HUES48 (cell line): Measurements from ENCODE around the gene PIK3R5.
"Not testable (repeated sequence)": the region's sequence is repeated elsewhere in the genome, so short reads cannot be mapped to it uniquely, and the experiment has no call there.

ENCODE experiments used
- H3K27ac ChIP-seq: one replicate; pipeline ENCODE4 v1.7.0; 2013; ENCODE audit warnings: low read depth, low read length, inconsistent platforms
- H3K27me3 ChIP-seq: 2 replicates; pipeline ENCODE4 v1.6.1; 2013; ENCODE audit warnings: mild to moderate bottlenecking, low read length; ENCODE audit not compliant: control insufficient read depth, insufficient read depth
- H3K36me3 ChIP-seq: 2 replicates; pipeline ENCODE4 v1.6.1; 2013; ENCODE audit warnings: low read length; ENCODE audit not compliant: control insufficient read depth, insufficient read depth
- H3K4me1 ChIP-seq: 2 replicates; pipeline ENCODE4 v1.6.1; 2013; ENCODE audit warnings: mild to moderate bottlenecking, low read length; ENCODE audit not compliant: control insufficient read depth, insufficient read depth
- H3K4me3 ChIP-seq: 2 replicates; pipeline ENCODE4 v1.5.1; 2013; ENCODE audit warnings: mild to moderate bottlenecking, low read depth, low read length
- H3K9ac ChIP-seq: 2 replicates; pipeline ENCODE4 v1.6.1; 2013; ENCODE audit warnings: mild to moderate bottlenecking, low read depth, low read length, moderate library complexity
- H3K9me3 ChIP-seq: 2 replicates; pipeline ENCODE4 v1.6.1; 2013; ENCODE audit warnings: low read length; ENCODE audit not compliant: control insufficient read depth, insufficient read depth

The PIK3R5 gene

GRCh38 chr17:9002606-9003354 is 37.3 kb upstream of the PIK3R5 start:
- no peak overlapping the region for H3K9ac ChIP-seq
- H3K4me3 ChIP-seq: peak overlapping the region; percentile 52
- H3K4me1 ChIP-seq: peaks cover 20% of the 10 kb centered on the region
- peaks cover 75% of the 10 kb centered on the region for H3K27me3 ChIP-seq
- no peak overlapping the region for H3K27ac ChIP-seq
- no peaks in the 10 kb centered on the region for H3K36me3 ChIP-seq
- no peaks in the 10 kb centered on the region for H3K9me3 ChIP-seq

DNA sequence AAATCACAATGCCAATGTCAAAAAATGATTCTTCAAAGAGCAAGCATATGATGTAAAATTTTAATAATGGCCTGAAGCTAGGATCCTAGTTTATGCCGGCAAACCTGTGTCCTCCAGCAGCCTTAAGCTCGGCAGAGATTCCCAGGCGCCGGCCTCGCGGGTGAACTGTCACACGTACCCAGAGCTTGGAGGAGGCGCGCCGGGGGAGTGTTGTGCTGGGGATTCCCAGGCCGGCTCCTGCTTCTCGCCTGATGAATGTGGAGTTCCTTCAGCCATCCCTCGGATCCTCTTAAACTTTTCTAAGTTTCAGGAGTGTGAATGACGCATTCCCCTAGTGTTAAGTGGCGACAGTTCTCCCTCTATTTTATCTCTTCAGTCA is 36.7 kb upstream of the PIK3R5 start:
- H3K9ac ChIP-seq: no peak overlapping the region
- no peaks in the 10 kb centered on the region for H3K9me3 ChIP-seq
- peak overlapping the region; percentile 52 for H3K4me3 ChIP-seq
- H3K27me3 ChIP-seq: peaks cover 69% of the 10 kb centered on the region
- H3K27ac ChIP-seq: no peak overlapping the region
- H3K36me3 ChIP-seq: no peaks in the 10 kb centered on the region
- peaks cover 20% of the 10 kb centered on the region for H3K4me1 ChIP-seq

DNA sequence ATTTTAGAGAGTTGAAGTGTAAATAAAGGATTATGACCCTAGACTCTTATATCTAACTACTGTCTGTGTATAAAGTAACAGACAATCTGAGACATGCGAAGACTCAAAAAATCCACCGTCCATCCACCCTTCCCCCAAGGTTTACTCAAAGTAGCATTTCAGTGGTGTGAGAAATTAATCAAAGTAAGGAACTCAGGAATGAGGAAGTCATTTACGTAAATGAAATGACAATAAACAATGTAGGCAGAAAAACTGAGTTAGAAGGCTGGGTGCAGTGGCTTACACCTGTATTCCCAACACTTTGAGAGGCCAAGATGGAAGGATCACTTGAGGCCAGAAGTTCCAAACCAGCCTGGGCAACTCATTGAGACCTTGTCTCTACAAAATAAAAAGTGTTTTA is 36.1 kb upstream of the PIK3R5 start:
- H3K9me3 ChIP-seq: no peaks in the 10 kb centered on the region
- H3K4me1 ChIP-seq: peaks cover 20% of the 10 kb centered on the region
- H3K27me3 ChIP-seq: peaks cover 62% of the 10 kb centered on the region
- no peak overlapping the region for H3K9ac ChIP-seq
- H3K36me3 ChIP-seq: no peaks in the 10 kb centered on the region
- H3K27ac ChIP-seq: no peak overlapping the region
- H3K4me3 ChIP-seq: no peak overlapping the region

DNA sequence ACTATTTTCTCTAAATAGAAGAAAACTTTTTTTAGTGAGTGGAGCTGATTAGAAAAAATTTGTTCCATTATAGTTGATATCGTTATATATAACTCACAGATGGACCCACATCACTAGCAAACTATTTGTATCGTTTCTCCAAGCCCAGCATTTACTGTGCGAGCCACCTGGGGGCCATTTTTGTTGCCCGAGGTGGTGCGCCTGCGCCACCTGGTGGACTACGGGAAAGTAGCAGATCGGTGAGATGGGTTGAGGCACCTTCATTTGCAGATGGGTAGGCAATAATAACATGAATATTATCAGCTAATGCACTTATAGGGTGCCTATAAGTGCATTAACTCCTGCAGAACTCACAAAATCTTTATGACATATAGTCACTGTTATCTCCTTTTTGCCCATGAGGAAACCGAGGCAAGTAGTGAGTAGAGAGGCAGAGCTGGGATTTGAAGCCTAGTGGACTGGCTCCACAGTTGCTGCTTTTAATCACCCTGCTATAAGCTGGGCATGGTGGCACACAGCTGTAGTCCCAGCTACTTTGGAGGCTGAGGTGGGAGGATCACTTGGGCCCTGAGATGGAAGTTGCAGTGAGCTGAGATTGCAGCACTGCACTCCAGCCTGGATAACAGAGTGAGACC is 32.6 kb upstream of the PIK3R5 start:
- Histone ChIP-seq H3K4me1 (peaks cover 23% of the 10 kb centered on the region), H3K4me3 (no peak overlapping the region), H3K27ac (no peak overlapping the region), H3K36me3 (no peaks in the 10 kb centered on the region), H3K9ac (no peak overlapping the region), H3K9me3 (no peaks in the 10 kb centered on the region), H3K27me3 (peaks cover 28% of the 10 kb centered on the region)

DNA sequence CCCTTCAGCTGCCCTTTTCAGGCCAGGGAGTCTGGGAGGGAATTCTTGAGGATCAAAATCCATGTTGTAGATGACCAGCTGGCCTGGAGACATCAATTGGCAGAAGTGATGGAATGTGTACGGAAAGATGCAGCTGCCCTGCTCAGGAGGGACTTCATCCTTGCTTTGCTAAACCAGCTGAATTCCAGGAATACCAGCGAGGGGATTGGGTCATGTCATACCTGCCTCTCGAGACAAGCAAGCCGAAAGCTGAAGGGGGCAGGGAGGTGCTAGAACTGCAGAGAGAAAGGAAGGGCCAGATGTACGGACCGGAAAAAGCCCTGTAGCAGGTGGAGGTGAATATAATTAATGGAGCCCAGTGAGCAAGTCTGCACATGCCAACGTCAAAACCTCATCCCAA is 30.2 kb upstream of the PIK3R5 start:
- no peak overlapping the region for H3K4me3 ChIP-seq
- peaks cover 5% of the 10 kb centered on the region; the same call in 1 of the 2 replicates for H3K27me3 ChIP-seq
- no peak overlapping the region for H3K9ac ChIP-seq
- H3K27ac ChIP-seq: no peak overlapping the region
- no peaks in the 10 kb centered on the region for H3K36me3 ChIP-seq
- peaks cover 14% of the 10 kb centered on the region; the same call in 1 of the 2 replicates for H3K4me1 ChIP-seq
- H3K9me3 ChIP-seq: no peaks in the 10 kb centered on the region

- Histone ChIP-seq H3K36me3 (no peaks in the 10 kb centered on the region), H3K4me1 (peaks cover 14% of the 10 kb centered on the region; the same call in 1 of the 2 replicates)
Observed at GRCh38 chr17:8994319-8994718, 28.8 kb upstream of the PIK3R5 start.

GRCh38 chr17:8991514-8992285 is 26.2 kb upstream of the PIK3R5 start:
- Histone ChIP-seq H3K9ac (no peak overlapping the region), H3K36me3 (no peaks in the 10 kb centered on the region)

More at GRCh38 chr17:8994319-8994718, 28.8 kb upstream of the PIK3R5 start:
- H3K9ac ChIP-seq: no peak overlapping the region
- no peaks in the 10 kb centered on the region for H3K9me3 ChIP-seq
- H3K4me3 ChIP-seq: no peak overlapping the region
- H3K27ac ChIP-seq: no peak overlapping the region
- no peaks in the 10 kb centered on the region for H3K27me3 ChIP-seq

GRCh38 chr17:8988263-8988935 is 22.9 kb upstream of the PIK3R5 start:
- not testable (repeated sequence) for H3K9ac ChIP-seq, H3K27ac ChIP-seq, H3K36me3 ChIP-seq, H3K4me3 ChIP-seq, H3K27me3 ChIP-seq, H3K4me1 ChIP-seq, H3K9me3 ChIP-seq

More at GRCh38 chr17:8991514-8992285, 26.2 kb upstream of the PIK3R5 start:
- Histone ChIP-seq H3K4me1 (peaks cover 14% of the 10 kb centered on the region; the same call in 1 of the 2 replicates), H3K4me3 (no peak overlapping the region), H3K27ac (no peak overlapping the region), H3K27me3 (no peaks in the 10 kb centered on the region), H3K9me3 (no peaks in the 10 kb centered on the region)

DNA sequence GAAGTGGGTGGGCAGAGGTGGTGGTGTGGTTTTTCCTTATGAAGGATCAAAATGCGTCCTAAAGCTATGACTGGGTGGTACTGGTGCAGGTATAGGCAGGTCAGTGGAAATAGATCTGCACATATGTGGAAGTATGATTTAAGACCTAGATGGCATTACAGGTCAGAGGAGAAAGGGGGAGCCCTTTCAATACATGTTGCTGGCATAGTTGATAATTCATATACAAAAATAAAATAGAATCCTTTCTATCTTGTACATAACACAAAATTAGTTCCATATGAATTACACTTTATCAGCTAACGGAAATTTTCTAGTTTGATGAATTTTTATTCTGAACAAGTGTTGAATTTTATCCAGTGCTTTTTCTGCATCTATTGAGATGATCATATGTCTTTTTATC is 20.8 kb upstream of the PIK3R5 start:
- Histone ChIP-seq H3K4me3 (no peak overlapping the region), H3K27ac (no peak overlapping the region), H3K27me3 (no peaks in the 10 kb centered on the region), H3K9me3 (0 out of 2 replicates have a peak, but pooled peaks cover 4% of the 10 kb centered on the region), H3K9ac (no peak overlapping the region), H3K4me1 (no peaks in the 10 kb centered on the region), H3K36me3 (no peaks in the 10 kb centered on the region)

DNA sequence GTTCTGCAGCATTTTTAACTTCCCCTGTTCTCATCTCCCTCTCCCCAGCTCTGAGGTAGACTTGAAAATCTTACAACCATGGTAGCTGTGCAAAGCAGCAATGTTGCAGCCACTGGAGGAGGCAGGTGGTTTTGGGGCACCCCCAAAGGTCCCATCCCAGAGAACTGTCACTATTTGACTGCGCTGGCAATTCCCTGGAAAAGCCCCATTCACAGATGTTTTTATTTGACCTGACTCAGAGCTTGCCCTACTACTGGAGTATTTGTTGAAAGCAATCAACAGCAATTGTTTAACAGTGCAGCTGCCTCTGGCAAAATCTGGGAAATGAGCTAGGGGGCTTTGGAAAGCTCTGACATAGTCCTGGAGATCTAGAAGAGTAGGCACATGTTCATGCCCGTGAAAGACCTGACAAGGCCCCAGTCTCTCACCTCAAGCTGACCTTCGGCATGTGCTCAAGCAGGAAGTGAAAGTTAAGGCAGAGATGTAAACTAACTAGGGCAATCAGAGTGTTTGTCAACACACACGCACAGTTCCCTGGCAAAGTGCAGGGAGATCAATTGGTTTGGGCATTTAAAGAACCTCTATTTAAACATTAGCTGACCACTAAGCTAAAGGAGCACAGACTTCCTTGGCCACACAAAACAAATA is 19.7 kb upstream of the PIK3R5 start:
- 0 out of 2 replicates have a peak, but pooled peaks cover 4% of the 10 kb centered on the region for H3K9me3 ChIP-seq
- no peak overlapping the region for H3K9ac ChIP-seq
- H3K4me1 ChIP-seq: no peaks in the 10 kb centered on the region
- H3K36me3 ChIP-seq: no peaks in the 10 kb centered on the region
- no peaks in the 10 kb centered on the region for H3K27me3 ChIP-seq
- no peak overlapping the region for H3K4me3 ChIP-seq
- no peak overlapping the region for H3K27ac ChIP-seq
